ENCODE results near the gene YTHDC1.

DNA sequence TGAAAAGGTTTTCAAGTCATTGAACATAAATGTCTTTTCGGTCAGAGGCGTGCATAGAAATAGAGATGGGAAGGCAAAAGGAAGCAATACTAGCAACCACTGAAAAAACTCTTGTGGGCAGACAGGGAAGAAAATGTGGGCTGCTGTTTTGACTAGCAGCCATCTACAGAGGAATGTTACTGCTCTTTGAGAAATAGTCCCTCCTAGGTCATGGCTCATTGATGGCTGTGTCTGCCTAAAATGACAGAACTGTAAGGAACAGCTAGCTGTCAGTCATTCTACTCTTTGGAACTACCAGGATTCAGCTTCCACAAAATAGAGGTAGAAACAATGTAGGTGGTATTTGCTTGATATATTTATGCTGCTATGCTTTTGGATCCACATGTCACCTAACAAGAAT, 77.5 kb downstream of the YTHDC1 start:
- no peak for TF ChIP-seq POLR2AphosphoS2 (IDR thresholded peaks at IDR 0.05; ENCODE audit: low read depth, low read length)
- TF ChIP-seq, protein P1, sequence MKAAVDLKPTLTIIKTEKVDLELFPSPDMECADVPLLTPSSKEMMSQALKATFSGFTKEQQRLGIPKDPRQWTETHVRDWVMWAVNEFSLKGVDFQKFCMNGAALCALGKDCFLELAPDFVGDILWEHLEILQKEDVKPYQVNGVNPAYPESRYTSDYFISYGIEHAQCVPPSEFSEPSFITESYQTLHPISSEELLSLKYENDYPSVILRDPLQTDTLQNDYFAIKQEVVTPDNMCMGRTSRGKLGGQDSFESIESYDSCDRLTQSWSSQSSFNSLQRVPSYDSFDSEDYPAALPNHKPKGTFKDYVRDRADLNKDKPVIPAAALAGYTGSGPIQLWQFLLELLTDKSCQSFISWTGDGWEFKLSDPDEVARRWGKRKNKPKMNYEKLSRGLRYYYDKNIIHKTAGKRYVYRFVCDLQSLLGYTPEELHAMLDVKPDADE (CRISPR knock-in tag; IDR thresholded peaks at IDR 0.05) = no peak
- no peak for TF ChIP-seq NR2C2 (CRISPR knock-in tag; IDR thresholded peaks at IDR 0.05; ENCODE audit: borderline replicate concordance)
